ENCODE measurements around the gene ANKS3. TPM values are rescaled to one million over a fixed set of nuclear protein-coding genes. Genes with fewer than 3 reads are reported as not detected.

The ANKS3 gene
- total RNA-seq, 1 donor, result 39.4 TPM

DNA sequence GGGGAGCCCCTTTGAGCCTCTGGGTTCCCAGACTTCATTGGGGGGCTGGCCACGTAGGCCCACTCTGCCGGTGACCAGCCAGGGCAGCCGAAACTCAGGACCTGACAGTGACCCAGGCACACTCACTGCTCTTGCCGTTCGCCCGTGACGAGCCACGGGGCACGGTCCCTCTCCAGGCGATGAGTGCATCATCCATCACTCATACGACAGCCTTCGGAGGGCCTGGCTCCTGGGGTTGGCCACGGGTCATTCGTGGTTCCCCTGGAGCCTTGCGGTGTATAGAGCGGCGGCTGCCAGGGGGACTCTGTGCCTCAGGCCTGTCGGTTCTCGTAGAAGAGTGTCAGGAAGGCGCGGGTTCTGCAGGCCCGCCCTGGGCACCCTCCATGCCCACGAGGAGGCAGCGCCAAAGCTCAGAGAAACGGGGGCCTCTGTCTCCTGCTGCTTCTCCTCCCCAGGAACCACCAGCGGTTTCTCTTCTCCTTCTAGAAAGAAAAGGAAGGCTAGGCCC, 51.9 kb downstream of the ANKS3 start:
- Histone ChIP-seq H3K27me3 (ENCODE audit: insufficient read depth, low read length) (no peaks in the 10 kb centered on the region), H3K4me2 (ENCODE audit: insufficient read depth, low read length) (no peak overlapping the region), H3K4me1 (ENCODE audit: insufficient read depth, low read length) (peaks cover 4% of the 10 kb centered on the region), H3K27ac (ENCODE audit: low read depth, low read length) (no peak overlapping the region), H3K36me3 (ENCODE audit: insufficient read depth, low read length) (peaks cover 39% of the 10 kb centered on the region), H3K9me3 (ENCODE audit: low read depth, low read length) (no peaks in the 10 kb centered on the region), H3K4me3 (ENCODE audit: insufficient read depth, low read length) (no peak overlapping the region), H2AFZ (ENCODE audit: low read length) (no peak overlapping the region), H3K79me2 (ENCODE audit: insufficient read depth, low read length) (peaks cover 13% of the 10 kb centered on the region), H4K20me1 (ENCODE audit: insufficient read depth, low read length) (no peaks in the 10 kb centered on the region)
- TF ChIP-seq, protein P1, sequence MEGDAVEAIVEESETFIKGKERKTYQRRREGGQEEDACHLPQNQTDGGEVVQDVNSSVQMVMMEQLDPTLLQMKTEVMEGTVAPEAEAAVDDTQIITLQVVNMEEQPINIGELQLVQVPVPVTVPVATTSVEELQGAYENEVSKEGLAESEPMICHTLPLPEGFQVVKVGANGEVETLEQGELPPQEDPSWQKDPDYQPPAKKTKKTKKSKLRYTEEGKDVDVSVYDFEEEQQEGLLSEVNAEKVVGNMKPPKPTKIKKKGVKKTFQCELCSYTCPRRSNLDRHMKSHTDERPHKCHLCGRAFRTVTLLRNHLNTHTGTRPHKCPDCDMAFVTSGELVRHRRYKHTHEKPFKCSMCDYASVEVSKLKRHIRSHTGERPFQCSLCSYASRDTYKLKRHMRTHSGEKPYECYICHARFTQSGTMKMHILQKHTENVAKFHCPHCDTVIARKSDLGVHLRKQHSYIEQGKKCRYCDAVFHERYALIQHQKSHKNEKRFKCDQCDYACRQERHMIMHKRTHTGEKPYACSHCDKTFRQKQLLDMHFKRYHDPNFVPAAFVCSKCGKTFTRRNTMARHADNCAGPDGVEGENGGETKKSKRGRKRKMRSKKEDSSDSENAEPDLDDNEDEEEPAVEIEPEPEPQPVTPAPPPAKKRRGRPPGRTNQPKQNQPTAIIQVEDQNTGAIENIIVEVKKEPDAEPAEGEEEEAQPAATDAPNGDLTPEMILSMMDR (IDR thresholded peaks at IDR 0.05; ENCODE audit: extremely low read depth, low read depth, low read length), result no peak
- DNase-seq (ENCODE audit: insufficient read length, low spot score, missing footprints), result peak; percentile 76

DNA sequence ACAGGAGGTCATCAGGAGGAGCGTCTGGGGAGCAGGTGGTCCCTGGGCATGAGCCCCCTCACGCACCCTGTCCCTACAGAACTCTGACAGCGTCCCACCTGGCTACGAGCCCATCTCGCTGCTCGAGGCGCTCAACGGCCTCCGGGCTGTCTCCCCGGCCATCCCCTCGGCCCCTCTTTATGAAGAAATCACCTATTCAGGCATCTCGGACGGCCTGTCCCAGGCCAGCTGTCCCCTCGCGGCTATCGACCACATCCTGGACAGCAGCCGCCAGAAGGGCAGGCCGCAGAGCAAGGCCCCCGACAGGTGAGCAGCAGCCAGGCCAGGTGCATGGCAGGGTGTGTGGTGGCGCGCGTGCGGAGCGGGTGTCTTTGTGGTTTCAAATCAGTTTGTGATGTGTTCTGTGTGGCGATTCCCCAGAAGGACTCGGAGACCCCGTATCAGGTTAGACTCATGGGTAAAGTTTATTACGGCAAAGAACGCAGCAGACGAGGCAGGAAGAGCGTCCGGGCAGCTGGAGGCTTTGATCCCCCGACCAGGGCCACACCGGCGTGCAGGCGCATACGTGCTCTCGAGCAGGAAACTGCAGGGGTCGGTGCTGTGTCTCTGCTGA, 52.5 kb downstream of the ANKS3 start:
- no peak overlapping the region for H3K27ac ChIP-seq (ENCODE audit: low read depth, low read length)
- peaks cover 39% of the 10 kb centered on the region for H3K36me3 ChIP-seq (ENCODE audit: insufficient read depth, low read length)
- no peaks in the 10 kb centered on the region for H3K27me3 ChIP-seq (ENCODE audit: insufficient read depth, low read length)
- peak; percentile 76 for DNase-seq (ENCODE audit: insufficient read length, low spot score, missing footprints)
- peaks cover 13% of the 10 kb centered on the region for H3K79me2 ChIP-seq (ENCODE audit: insufficient read depth, low read length)
- H2AFZ ChIP-seq (ENCODE audit: low read length), result no peak overlapping the region
- peaks cover 4% of the 10 kb centered on the region for H3K4me1 ChIP-seq (ENCODE audit: insufficient read depth, low read length)
- H3K4me2 ChIP-seq (ENCODE audit: insufficient read depth, low read length), result no peak overlapping the region
- H3K9me3 ChIP-seq (ENCODE audit: low read depth, low read length), result no peaks in the 10 kb centered on the region
- H4K20me1 ChIP-seq (ENCODE audit: insufficient read depth, low read length), result no peaks in the 10 kb centered on the region
- TF ChIP-seq, protein P1 (IDR thresholded peaks at IDR 0.05; ENCODE audit: extremely low read depth, low read depth, low read length), result no peak
- no peak overlapping the region for H3K4me3 ChIP-seq (ENCODE audit: insufficient read depth, low read length)

DNA sequence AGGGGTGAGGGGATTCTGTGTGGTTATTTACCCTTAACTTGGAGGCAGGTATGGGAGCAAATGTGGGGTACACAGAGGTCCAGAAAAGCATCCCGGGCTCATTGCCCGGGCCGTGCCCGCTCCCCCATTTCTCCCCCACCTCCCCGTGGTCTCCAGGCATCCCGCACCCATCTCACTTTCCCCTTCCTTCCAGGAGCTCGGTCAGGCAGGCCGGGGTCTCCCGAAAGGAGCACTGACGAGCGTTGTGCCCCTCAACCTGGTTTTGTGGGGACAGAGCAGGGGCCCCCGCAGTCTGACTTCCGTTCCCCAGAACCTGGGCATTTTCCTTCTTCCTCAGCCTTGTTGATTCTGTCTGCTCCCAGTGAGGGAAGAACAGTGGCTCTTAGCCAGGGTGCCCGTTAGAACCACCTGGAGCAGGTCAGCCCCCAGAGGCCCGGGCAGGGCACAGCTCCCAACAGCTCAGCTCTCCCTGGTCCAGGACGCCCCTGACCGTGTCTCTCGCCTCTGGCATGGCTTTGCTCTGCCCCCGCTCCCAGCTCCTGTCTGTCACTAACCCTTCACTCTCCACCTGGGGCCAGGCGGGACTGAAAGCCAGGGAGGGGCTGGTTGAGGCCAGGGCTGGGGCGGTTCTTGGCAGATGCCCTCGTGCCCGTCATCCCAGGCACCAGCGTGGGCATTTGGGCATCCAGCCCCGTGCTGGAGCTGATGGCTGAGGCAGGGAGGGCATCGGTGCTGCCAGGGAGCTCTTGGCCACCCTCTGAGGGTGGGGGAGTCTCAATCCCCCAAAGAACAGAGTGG, 53.2 kb downstream of the ANKS3 start:
- Histone ChIP-seq H3K27me3 (ENCODE audit: insufficient read depth, low read length) (no peaks in the 10 kb centered on the region), H2AFZ (ENCODE audit: low read length) (no peak overlapping the region), H3K4me3 (ENCODE audit: insufficient read depth, low read length) (peak overlapping the region; percentile 72), H3K4me1 (ENCODE audit: insufficient read depth, low read length) (peaks cover 4% of the 10 kb centered on the region), H3K79me2 (ENCODE audit: insufficient read depth, low read length) (peaks cover 13% of the 10 kb centered on the region), H3K9me3 (ENCODE audit: low read depth, low read length) (no peaks in the 10 kb centered on the region), H4K20me1 (ENCODE audit: insufficient read depth, low read length) (no peaks in the 10 kb centered on the region), H3K36me3 (ENCODE audit: insufficient read depth, low read length) (peaks cover 41% of the 10 kb centered on the region), H3K27ac (ENCODE audit: low read depth, low read length) (peak overlapping the region; percentile 82), H3K4me2 (ENCODE audit: insufficient read depth, low read length) (peak overlapping the region; percentile 88)
- DNase-seq (ENCODE audit: insufficient read length, low spot score, missing footprints), result peak; percentile 86
- TF ChIP-seq, protein P1 (IDR thresholded peaks at IDR 0.05; ENCODE audit: extremely low read depth, low read depth, low read length), result no peak
